K562 (cell line): ENCODE measurements around the gene ZFP36. TPM values are rescaled to one million over a fixed set of nuclear protein-coding genes. Genes with fewer than 3 reads are reported as not detected.

ENCODE experiments used
- BDP1 ChIP-seq: IDR thresholded peaks from 3 replicates; pipeline ENCODE4 v1.6.1; 2011; ENCODE audit not compliant: insufficient read length, insufficient read depth
- CBFA2T2 ChIP-seq: fragments of 450-650 bp; conservative IDR thresholded peaks from 2 replicates; pipeline ENCODE4 v1.6.1; 2017; ENCODE audit warnings: mild to moderate bottlenecking
- CHD2 ChIP-seq: IDR thresholded peaks from 2 replicates; pipeline ENCODE4 v1.6.1; 2011; ENCODE audit warnings: low read depth, low read length
- ESRRA ChIP-seq: fragments of 450-650 bp; IDR thresholded peaks from 2 replicates; pipeline ENCODE4 v1.6.1; 2014; ENCODE audit warnings: low read depth, mild to moderate bottlenecking, moderate library complexity, borderline replicate concordance
- ETS1 ChIP-seq: conservative IDR thresholded peaks from 2 replicates; pipeline ENCODE4 v1.6.1; 2011; ENCODE audit warnings: low read depth, mild to moderate bottlenecking, low read length; ENCODE audit not compliant: control insufficient read depth
- ETV6 ChIP-seq, 3 experiments: fragments of 150-350 bp in 1 of 3; sonication (generic) in 1 of 3; formaldehyde crosslinking in 1 of 3; IDR thresholded peaks; 2 replicates each; pipeline versions ENCODE4 v1.6.1 to v1.8.0; 2014 to 2022; ENCODE audit warnings: borderline replicate concordance in 2 of 3, low read depth in 2 of 3, antibody characterized with exemption in 1 of 3, low read length in 1 of 3, mild to moderate bottlenecking in 1 of 3, missing genetic modification reagents in 1 of 3
- FOSL1 ChIP-seq: fragments of 200-800 bp; sonication (Bioruptor generic); conservative IDR thresholded peaks from 2 replicates; pipeline ENCODE4 v1.6.1; 2016; ENCODE audit warnings: missing genetic modification characterization, missing compliant biosample characterization
- FOXK1 ChIP-seq: sonication (generic); formaldehyde crosslinking; IDR thresholded peaks from 2 replicates; pipeline ENCODE4 v1.8.0; 2022; ENCODE audit warnings: missing genetic modification reagents, mild to moderate bottlenecking, borderline replicate concordance
- HMG20A ChIP-seq: fragments of 450-650 bp; formaldehyde crosslinking; conservative IDR thresholded peaks from 2 replicates; pipeline ENCODE4 v1.4.0; 2020; ENCODE audit warnings: mild to moderate bottlenecking, mixed read lengths
- ILF3 ChIP-seq: fragments of 450-650 bp; IDR thresholded peaks from 2 replicates; pipeline ENCODE4 v1.6.1; 2018; ENCODE audit warnings: antibody characterized with exemption, mild to moderate bottlenecking, moderate library complexity, borderline replicate concordance
- MAFF ChIP-seq: IDR thresholded peaks from 2 replicates; pipeline ENCODE4 v1.6.1; 2012; ENCODE audit warnings: low read length, improper control_type of control experiment
- MAZ ChIP-seq, 2 experiments: fragments of 450-650 bp in 1 of 2; sonication (generic) in 1 of 2; formaldehyde crosslinking; IDR thresholded peaks in 1 of 2; conservative IDR thresholded peaks in 1 of 2; 2 replicates each; pipeline versions ENCODE4 v1.4.0 to v1.5.0; 2020; ENCODE audit warnings: mild to moderate bottlenecking in 1 of 2, missing genetic modification reagents in 1 of 2
- NELFE ChIP-seq: IDR thresholded peaks from 2 replicates; pipeline ENCODE4 v1.6.1; 2011; ENCODE audit warnings: mild to moderate bottlenecking; ENCODE audit not compliant: insufficient read depth, insufficient read length
- POLR2AphosphoS5 ChIP-seq: IDR thresholded peaks from 2 replicates; pipeline ENCODE4 v1.6.1; 2011; ENCODE audit warnings: mild to moderate bottlenecking, low read depth, low read length, moderate library complexity; ENCODE audit not compliant: control insufficient read depth, insufficient read depth
- RBM25 ChIP-seq: fragments of 200-400 bp; formaldehyde crosslinking; IDR thresholded peaks from 2 replicates; pipeline ENCODE4 v1.6.1; 2018; ENCODE audit warnings: low read length, low read depth, moderate library complexity; ENCODE audit not compliant: severe bottlenecking
- RBM39 ChIP-seq: fragments of 200-400 bp; formaldehyde crosslinking; optimal IDR thresholded peaks from 2 replicates; pipeline ENCODE3; 2018; ENCODE audit warnings: low read depth, low read length
- RCOR1 ChIP-seq, 2 experiments: IDR thresholded peaks; 2 replicates each; pipeline ENCODE4 v1.6.1; 2012; ENCODE audit warnings: low read depth in 2 of 2, low read length in 2 of 2, borderline replicate concordance in 1 of 2, improper control_type of control experiment in 1 of 2
- STAG1 ChIP-seq: sonication (generic); formaldehyde crosslinking; IDR thresholded peaks from 2 replicates; pipeline ENCODE4 v1.5.0; 2020; ENCODE audit warnings: missing genetic modification reagents, borderline replicate concordance
- TFAP4 ChIP-seq: sonication (generic); formaldehyde crosslinking; IDR thresholded peaks from 2 replicates; pipeline ENCODE4 v1.8.0; 2022; ENCODE audit warnings: missing genetic modification reagents, mild to moderate bottlenecking, moderate library complexity, borderline replicate concordance
- ZNF165 ChIP-seq: fragments of 250-450 bp; sonication (Bioruptor Pico); IDR thresholded peaks from 2 replicates; pipeline ENCODE4 v1.4.0; 2020; ENCODE audit warnings: borderline replicate concordance
- ZNF274 ChIP-seq: IDR thresholded peaks from 2 replicates; pipeline ENCODE4 v1.6.1; 2011; ENCODE audit warnings: low read depth, mild to moderate bottlenecking, low read length, moderate library complexity, borderline replicate concordance
- ZNF277 ChIP-seq: fragments of 250-450 bp; sonication (Bioruptor Pico); IDR thresholded peaks from 2 replicates; pipeline ENCODE4 v1.8.0; 2022; ENCODE audit warnings: inconsistent platforms, mild to moderate bottlenecking, moderate library complexity, borderline replicate concordance
- ZNF586 ChIP-seq: fragments of 450-650 bp; formaldehyde crosslinking; conservative IDR thresholded peaks from 2 replicates; pipeline ENCODE4 v1.4.0; 2020; ENCODE audit warnings: mild to moderate bottlenecking, moderate library complexity
- polyA plus RNA-seq, 8 experiments: library from polyadenylated mRNA; depleted of rRNA in 4 of 8; stranded (reverse) in 5 of 8; unstranded in 3 of 8; fragments of >200 nt; fragmentation: Nextera tagmentation in 2 of 8; fragmentation: Illumina TruSeq in 1 of 8; extraction: Ambion mirVana in 2 of 8; extraction: Trizol in 1 of 8; gene quantifications; 2 replicates each; pipeline versions ENCODE4 v1.2.1 to v1.2.3, GENCODE V29; 2011 to 2014; ENCODE audit warnings: inconsistent platforms in 1 of 8, missing spikeins in 1 of 8
- total RNA-seq, 7 experiments: library from RNA; depleted of rRNA in 6 of 7; stranded (reverse); fragments of >200 nt in 6 of 7; fragmentation: Illumina TruSeq in 2 of 7; extraction: Trizol in 2 of 7; gene quantifications; 2 replicates each; pipeline versions ENCODE4 v1.2.1 to v1.2.3, GENCODE V29; 2011 to 2021; ENCODE audit warnings: low replicate concordance in 1 of 7

The ZFP36 gene
- total and polyA plus RNA-seq, 9 of the 15 experiments (the other 6 are each of a cell fraction or from before 2014, with no cell fraction given): 1.0 to 20.1 (median 3.5) TPM

- TF ChIP-seq FOSL1: peak; percentile 98
- no peak for TF ChIP-seq CHD2
- no peak for TF ChIP-seq BDP1
- TF ChIP-seq MAFF: peak; percentile 76
- peak; percentile 70; the same call in 1 of the 2 replicates for TF ChIP-seq TFAP4 (CRISPR knock-in tag)
- TF ChIP-seq NELFE: no peak
- no peak for TF ChIP-seq STAG1 (CRISPR knock-in tag)
- peak; percentile 64; the same call in 1 of the 2 replicates for TF ChIP-seq ETS1
- TF ChIP-seq RBM39: no peak
- peak in 1 of 2 experiments; percentile 35; a peak in 1 of 4 replicates for TF ChIP-seq RCOR1 (IDR thresholded peaks at IDR 0.05; ENCODE audit: borderline replicate concordance in 1 of 2, low read depth in 2 of 2, low read length in 2 of 2)
- TF ChIP-seq CBFA2T2: no peak
- no peak for TF ChIP-seq HMG20A (CRISPR knock-in tag)
- no peak for TF ChIP-seq ILF3
- TF ChIP-seq ETV6 (IDR thresholded peaks at IDR 0.05; ENCODE audit: borderline replicate concordance in 1 of 2, low read depth in 2 of 2, low read length in 1 of 2): peak; percentile 60 to 70; a peak in 2 of 4 replicates
- no peak for TF ChIP-seq ETV6 (CRISPR knock-in tag; IDR thresholded peaks at IDR 0.05; ENCODE audit: borderline replicate concordance)
- no peak for TF ChIP-seq ZNF165 (CRISPR knock-in tag)
- peak; percentile 94 to 95 for TF ChIP-seq MAZ (CRISPR knock-in tag; conservative IDR thresholded peaks at IDR 0.05 in 1 of 2, IDR thresholded peaks at IDR 0.05 in 1 of 2)
- no peak for TF ChIP-seq FOXK1
- no peak for TF ChIP-seq ESRRA
- TF ChIP-seq POLR2AphosphoS5: peak; percentile 20; the same call in 1 of the 2 replicates
- no peak for TF ChIP-seq ZNF274
- TF ChIP-seq ZNF586 (CRISPR knock-in tag): no peak
- no peak for TF ChIP-seq ZNF277 (CRISPR knock-in tag)
- TF ChIP-seq RBM25: no peak
These were observed 3.0 kb upstream of the ZFP36 start (continued) for GRCh38 chr19:39403331-39404312.
